Mesodermal cell (in vitro differentiated cells): ENCODE data around the gene LARP1.
A peak's percentile ranks its signal among the peaks of the same experiment; 100 is the strongest.
"Not testable (repeated sequence)": the region's sequence is repeated elsewhere in the genome, so short reads cannot be mapped to it uniquely, and the experiment has no call there.

Source experiments
- H3K27ac ChIP-seq: 2 replicates; pipeline ENCODE4 v1.7.0; 2013; ENCODE audit warnings: mild to moderate bottlenecking, low read depth, low read length, moderate library complexity; ENCODE audit not compliant: severe bottlenecking
- H3K36me3 ChIP-seq: 2 replicates; pipeline ENCODE4 v1.7.1; 2013; ENCODE audit warnings: mild to moderate bottlenecking, low read length, moderate library complexity; ENCODE audit not compliant: control insufficient read depth, insufficient read depth
- H3K4me1 ChIP-seq: one replicate; pipeline ENCODE4 v1.7.1; 2013; ENCODE audit warnings: mild to moderate bottlenecking, low read length; ENCODE audit not compliant: insufficient read depth, control insufficient read depth, poor library complexity, severe bottlenecking
- H3K4me3 ChIP-seq: 2 replicates; pipeline ENCODE4 v1.7.0; 2013; ENCODE audit warnings: low read length, control low read depth, mild to moderate bottlenecking; ENCODE audit not compliant: insufficient read depth, poor library complexity, severe bottlenecking; ENCODE audit errors: extremely low read depth
- H3K9me3 ChIP-seq: 2 replicates; pipeline ENCODE4 v1.7.1; 2013; ENCODE audit warnings: mild to moderate bottlenecking, low read length, moderate library complexity; ENCODE audit not compliant: control insufficient read depth
- WGBS, 2 experiments: methylation state at CpG; one replicate each; pipeline ENCODE4 v1.1.5; 2013; ENCODE audit warnings: missing lambda C conversion rate in 2 of 2; ENCODE audit not compliant: insufficient coverage in 2 of 2; 5-methylcytosine and 5-hydroxymethylcytosine counted together

LARP1 gene

DNA sequence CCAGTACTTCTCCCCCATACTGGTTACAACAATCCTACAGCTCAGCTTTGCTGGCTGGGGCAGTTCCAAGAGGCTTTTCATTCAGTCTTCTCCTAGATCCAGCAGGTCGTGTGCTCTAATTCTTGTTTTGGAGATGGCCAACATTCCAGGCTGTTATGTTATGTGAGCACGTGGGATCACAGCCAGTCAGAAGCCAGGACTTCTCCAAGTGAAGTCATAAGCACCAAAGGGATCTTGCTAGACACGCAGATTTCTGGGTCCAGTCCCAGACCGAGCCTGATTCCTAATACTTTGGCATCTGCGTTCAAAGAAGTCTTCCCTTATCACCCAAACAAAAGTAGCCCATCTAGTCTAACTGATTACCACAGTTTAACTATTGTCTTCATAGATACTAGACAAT lies 1.4 kb upstream of the LARP1 start:
- 77 to 78% methylated on average over 5 of the region's 5 CpGs for WGBS, 2 experiments
- no peaks in the 10 kb centered on the region for H3K9me3 ChIP-seq
- H3K4me1 ChIP-seq = peaks cover 22% of the 10 kb centered on the region
- H3K36me3 ChIP-seq = no peaks in the 10 kb centered on the region
- peak overlapping the region; percentile 40 for H3K4me3 ChIP-seq
- peak overlapping the region; percentile 92 for H3K27ac ChIP-seq

DNA sequence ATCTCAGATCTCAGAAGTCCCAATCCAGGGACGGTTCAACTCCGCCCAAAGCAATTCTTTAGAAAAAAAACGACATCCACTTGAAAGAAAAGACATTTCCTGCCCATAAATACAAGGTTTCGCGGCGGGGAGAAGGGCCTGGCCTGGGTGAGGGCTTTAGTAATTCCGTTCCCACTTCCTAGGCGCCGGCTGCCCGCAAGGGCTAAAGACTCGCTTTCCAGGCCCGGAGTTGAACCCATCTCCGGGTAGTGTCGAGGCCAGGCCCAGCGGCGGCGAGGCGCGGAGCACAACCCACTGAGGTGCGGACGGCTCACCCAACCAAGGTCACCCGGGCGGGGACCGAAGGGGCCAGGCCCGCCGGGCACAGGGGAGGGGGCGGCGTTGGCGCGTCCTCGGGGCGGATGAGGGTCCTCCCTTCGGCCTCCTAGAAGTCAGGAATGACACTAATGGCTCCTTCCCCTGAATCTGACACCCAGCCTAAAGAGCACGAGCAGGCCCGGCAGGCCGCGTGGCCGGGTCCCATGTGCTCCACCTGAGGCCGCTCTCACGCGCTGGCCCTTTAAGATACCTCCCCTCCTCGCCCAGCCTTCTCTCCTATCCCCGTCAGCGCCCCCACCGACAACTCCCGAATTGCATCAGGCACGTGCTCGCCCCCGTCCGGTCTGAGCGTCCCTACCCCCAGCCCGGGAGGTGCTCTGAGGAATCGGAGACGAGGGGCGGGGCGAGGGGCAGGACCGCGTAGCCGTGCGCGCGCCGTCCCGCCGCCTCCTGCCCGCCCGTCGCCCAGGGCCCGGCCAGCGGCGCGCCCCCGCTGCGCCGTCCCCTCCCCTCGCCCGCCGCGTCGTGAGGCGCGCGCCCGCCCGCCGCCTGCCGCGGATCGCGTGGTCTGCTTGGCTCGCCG lies 467 bp upstream of the LARP1 start:
- H3K9me3 ChIP-seq = no peaks in the 10 kb centered on the region
- H3K4me3 ChIP-seq = peak overlapping the region; percentile 91
- no peaks in the 10 kb centered on the region for H3K36me3 ChIP-seq
- peak overlapping the region; percentile 92 for H3K27ac ChIP-seq
- WGBS, 2 experiments = 3 to 4% methylated on average over 53 to 63 of the region's 92 CpGs
- H3K4me1 ChIP-seq = peaks cover 31% of the 10 kb centered on the region

DNA sequence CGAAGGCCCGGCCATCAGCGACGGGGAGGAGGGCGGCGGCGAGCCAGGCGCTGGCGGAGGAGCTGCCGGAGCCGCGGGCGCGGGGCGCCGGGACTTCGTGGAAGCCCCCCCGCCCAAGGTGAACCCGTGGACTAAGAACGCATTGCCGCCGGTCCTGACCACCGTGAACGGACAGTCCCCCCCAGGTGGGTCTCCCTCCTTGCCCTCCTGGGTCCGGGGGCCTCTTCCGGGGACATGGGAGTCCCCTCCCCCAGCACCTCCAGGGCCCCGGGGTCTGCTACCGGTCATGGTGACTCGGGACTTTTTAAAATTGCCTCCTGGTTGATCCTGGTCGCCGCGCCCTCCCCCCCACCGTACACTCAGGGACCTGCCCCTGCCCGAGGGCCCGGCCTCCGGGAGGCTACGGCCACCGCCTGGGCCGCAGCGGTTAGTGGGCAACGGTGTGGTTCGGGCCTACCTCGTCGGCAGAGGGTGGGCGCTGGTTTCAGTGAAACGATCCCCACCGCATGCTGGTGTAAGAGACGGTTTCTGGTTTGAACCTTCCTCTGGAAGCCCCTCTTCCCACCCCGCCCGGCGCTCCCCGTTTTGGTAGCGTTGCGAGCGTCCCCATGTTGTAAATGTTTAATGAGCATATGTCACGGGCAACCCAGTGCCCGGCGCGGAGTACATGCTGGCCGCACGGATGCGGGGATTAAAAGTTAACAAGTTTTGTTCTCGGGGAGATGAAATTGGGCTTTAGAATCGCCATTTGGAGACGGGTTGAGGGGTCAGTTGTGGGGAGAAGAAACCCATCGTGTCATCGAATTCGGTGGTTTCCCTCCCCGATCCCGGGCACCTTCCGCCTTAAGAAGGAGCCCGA lies 1.1 kb downstream of the LARP1 start:
- 0 to 1% methylated on average over 23 to 69 of the region's 72 CpGs for WGBS, 2 experiments
- peak overlapping the region; percentile 85 for H3K27ac ChIP-seq
- peaks cover 5% of the 10 kb centered on the region for H3K36me3 ChIP-seq
- H3K4me3 ChIP-seq = peak overlapping the region; percentile 91
- no peaks in the 10 kb centered on the region for H3K9me3 ChIP-seq
- H3K4me1 ChIP-seq = peaks cover 41% of the 10 kb centered on the region

DNA sequence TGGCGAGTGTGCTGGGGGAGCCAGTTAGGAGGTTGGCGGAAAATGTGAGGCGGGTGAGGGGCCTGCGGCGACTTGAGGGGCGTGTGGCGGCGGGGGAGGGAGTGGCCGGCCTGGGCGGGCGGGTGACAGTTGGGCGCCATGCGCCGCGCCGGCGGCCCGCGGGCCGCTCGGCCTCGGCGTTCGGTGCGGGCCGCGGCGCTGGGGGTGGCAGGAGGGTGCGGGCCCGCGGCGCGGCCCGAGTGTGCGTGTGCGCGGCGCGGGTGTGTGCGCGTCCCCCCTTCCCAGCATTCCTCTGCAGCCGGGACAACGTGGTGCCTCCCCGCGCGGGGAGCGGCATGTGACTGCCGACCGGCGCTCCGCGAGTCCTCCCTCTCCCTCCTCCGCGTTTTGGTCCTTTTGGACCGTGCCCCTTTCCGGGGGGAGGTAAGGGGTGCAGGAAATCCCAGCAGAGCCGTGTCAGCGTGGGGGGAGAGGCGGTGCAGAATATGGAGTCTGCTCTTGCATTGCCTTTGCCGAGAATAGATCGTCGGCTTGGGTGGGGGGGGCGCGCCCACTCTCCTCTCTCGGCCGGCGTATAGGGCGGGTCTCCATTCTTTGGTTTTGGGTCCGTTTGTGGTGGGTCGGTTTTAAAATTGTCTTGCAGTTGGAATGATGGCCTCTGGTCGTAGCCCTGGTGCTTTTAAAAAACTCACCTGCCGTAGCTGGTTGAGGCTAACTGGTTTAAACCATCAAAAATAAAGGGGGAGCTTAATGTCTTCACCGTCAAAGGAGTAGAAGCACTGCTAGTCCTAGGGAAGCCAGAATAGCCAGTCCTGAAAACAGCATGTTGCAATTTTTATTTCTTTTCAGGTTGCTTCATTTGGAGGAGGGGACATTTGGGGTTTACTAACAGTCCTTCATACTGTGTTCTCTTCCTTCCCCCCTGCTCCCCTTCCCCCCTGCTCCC lies 2.0 kb downstream of the LARP1 start:
- no peaks in the 10 kb centered on the region for H3K9me3 ChIP-seq
- H3K36me3 ChIP-seq = peaks cover 8% of the 10 kb centered on the region
- H3K27ac ChIP-seq = peak overlapping the region; percentile 85
- WGBS, 2 experiments = 0 to 1% methylated on average over 27 to 59 of the region's 73 CpGs
- H3K4me1 ChIP-seq = peaks cover 41% of the 10 kb centered on the region
- H3K4me3 ChIP-seq = peak overlapping the region; percentile 91

DNA sequence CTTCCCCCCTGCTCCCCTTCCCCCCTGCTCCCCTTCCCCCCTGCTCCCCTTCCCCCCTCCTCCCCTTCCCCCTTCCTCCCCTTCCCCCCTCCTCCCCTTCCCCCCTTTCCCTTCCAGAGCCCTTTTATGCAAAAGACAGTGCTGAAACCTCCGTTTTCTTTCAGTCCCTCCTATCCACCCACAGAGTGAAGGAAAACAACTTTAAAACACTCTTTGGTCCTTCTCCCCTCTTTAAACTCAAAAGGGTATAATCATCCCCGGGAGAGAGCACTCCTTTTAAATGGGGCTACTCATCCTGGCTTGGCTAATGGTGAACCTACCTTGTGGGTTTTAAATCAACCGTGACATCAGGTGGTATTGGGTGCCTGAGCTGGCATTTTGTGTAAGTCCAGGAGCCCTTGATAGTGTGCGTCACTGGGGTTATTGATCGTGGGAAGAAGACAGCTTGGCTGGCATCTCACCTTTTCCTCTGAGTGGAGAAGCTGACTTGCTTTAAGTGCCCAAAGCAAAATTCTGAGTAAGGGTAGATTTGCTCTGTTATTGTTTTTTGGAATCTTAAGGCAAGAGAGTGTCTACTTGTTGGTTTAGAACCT lies 2.7 kb downstream of the LARP1 start:
- peaks cover 8% of the 10 kb centered on the region for H3K36me3 ChIP-seq
- H3K27ac ChIP-seq = no peak overlapping the region
- peak overlapping the region; percentile 23 for H3K4me3 ChIP-seq
- H3K4me1 ChIP-seq = peaks cover 40% of the 10 kb centered on the region
- H3K9me3 ChIP-seq = no peaks in the 10 kb centered on the region
- WGBS, 2 experiments = 13 to 16% methylated on average over 4 to 5 of the region's 5 CpGs

DNA sequence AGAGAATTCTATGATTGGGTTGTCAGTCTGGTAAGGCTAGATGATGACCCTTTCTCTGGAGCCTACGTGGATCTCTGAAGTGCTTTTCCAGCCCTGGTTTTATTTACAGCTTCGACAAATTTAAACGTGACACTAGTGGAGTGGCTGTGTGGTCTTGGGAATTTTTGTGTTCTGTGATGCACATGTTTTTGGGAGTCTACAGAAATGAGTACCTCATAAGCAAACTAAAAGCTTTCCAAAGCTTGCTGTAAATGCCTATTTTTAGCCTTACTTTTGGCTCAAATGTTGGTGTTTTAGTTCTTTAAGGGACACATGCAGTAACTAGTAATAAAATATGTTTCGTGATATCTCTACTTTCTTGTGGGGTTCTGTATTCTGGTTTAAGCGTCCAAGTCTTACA lies 3.3 kb downstream of the LARP1 start:
- H3K4me1 ChIP-seq = peaks cover 35% of the 10 kb centered on the region
- H3K27ac ChIP-seq = no peak overlapping the region
- WGBS, 2 experiments = 17 to 100% methylated on average over 1 of the region's 5 CpGs
- H3K36me3 ChIP-seq = peaks cover 12% of the 10 kb centered on the region
- peak overlapping the region; percentile 23 for H3K4me3 ChIP-seq
- H3K9me3 ChIP-seq = no peaks in the 10 kb centered on the region

DNA sequence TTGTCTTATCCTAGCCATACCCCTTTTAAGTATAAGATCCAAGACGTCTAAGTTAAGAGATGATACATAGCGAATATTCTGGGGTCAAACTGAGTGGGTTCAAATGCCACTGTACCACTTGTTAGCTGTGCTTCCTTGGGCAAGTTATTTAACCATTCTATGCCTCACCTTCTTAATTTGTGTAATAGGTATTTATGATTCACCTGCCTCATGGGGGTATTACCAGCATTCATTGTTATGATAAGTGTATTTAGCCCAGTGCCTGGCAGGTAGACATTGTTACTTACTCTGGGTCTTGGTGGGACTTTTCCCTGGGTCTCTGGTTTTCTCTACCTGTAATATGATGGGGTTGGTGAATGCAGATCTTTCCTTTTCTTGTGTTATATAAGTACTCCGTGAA lies 3.8 kb downstream of the LARP1 start:
- H3K27ac ChIP-seq = no peak overlapping the region
- H3K4me1 ChIP-seq = peaks cover 30% of the 10 kb centered on the region
- WGBS, 2 experiments = no CpG with 5 or more reads among the region's 3 CpGs
- peaks cover 12% of the 10 kb centered on the region for H3K36me3 ChIP-seq
- peak overlapping the region; percentile 7 for H3K4me3 ChIP-seq
- no peaks in the 10 kb centered on the region for H3K9me3 ChIP-seq

DNA sequence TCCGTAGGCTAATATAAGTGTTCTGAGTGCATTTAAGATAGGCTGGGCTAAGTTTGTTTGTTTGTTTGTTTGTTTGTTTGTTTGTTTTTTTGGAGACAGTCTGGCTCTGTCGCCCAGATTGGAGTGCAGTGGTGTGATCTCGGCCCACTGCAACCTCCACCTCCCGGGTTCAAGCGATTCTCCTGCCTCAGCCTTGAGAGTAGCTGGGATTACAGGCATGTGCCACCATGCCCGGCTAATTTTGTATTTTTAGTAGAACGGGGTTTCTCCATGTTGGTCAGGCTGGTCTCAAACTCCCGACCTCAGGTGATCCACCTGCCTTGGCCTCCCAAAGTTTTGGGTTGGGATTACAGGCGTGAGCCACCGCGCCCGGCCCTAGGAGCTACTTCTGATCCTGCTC lies 4.7 kb downstream of the LARP1 start:
- H3K4me3 ChIP-seq, H3K27ac ChIP-seq, H3K9me3 ChIP-seq: not testable (repeated sequence)
- Histone ChIP-seq H3K4me1 (peaks cover 23% of the 10 kb centered on the region), H3K36me3 (peaks cover 12% of the 10 kb centered on the region)
- 92 to 95% methylated on average over 11 of the region's 12 CpGs for WGBS, 2 experiments

DNA sequence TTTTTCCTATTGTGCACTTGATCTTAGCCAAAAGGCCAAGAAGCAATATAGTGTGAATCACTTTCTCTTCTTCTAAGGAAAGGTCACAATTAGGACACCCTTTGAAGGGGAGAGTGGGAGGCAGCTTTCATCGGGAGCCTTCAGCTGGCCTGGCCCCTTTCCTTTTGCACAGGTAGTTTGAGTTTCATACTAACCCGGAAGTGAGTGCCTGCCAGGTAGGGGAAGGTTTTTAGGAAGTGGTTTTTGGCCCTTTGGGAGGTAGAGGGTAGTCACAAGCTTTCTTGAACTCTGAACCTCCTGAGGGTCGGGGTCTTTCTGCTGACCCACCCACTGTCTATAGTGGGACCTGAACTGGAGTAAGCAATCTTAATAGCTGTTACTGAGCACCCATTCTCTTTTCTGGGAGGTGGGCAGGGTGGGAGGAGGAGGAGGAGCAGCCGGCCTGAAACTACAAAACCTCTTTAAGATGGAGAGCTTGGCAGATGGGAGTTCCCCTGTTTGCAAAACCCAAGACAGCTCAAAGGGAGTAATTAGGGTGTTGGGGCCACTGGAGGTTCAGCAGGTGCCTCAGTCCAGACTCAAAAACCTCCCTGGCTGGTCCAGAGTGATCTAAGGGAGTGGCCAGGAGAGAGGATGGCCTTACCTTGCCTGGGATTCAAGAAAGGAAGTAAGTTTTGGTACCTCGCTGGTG lies 6.0 kb downstream of the LARP1 start:
- Histone ChIP-seq H3K36me3 (peaks cover 12% of the 10 kb centered on the region), H3K27ac (no peak overlapping the region), H3K4me1 (peaks cover 23% of the 10 kb centered on the region), H3K4me3 (no peak overlapping the region), H3K9me3 (no peaks in the 10 kb centered on the region)
- 87 to 96% methylated on average over 3 of the region's 5 CpGs for WGBS, 2 experiments
